ENCODE data around the gene MS4A6A.
"Not testable (repeated sequence)": the region's sequence is repeated elsewhere in the genome, so short reads cannot be mapped to it uniquely, and the experiment has no call there.

GRCh38 chr11:60185512-60185827 lies 2.6 kb upstream of the MS4A6A start:
- not testable (repeated sequence) for TF ChIP-seq SP1 (IDR thresholded peaks at IDR 0.05); CTBP1 (IDR thresholded peaks at IDR 0.05; ENCODE audit: borderline replicate concordance); BHLHE40 (IDR thresholded peaks at IDR 0.05; ENCODE audit: borderline replicate concordance); TARDBP (IDR thresholded peaks at IDR 0.05)

Data from HEK293T (cell line).